Loucy (cell line): ENCODE measurements around the gene GTF2E1.

Experiments
- H2AFZ ChIP-seq: fragments of 200-600 bp; sonication (generic); 2 replicates; pipeline ENCODE4 v1.6.0; 2016; ENCODE audit warnings: antibody characterized with exemption, mild to moderate bottlenecking, low read length, moderate library complexity
- H3F3A ChIP-seq: fragments of 200-600 bp; 2 replicates; pipeline ENCODE4 v1.6.0; 2016; ENCODE audit warnings: antibody characterized with exemption, low read depth, mild to moderate bottlenecking
- H3K27me3 ChIP-seq: fragments of 200-600 bp; sonication (generic); 2 replicates; pipeline ENCODE4 v1.6.1; 2014; ENCODE audit warnings: low read length, mild to moderate bottlenecking; ENCODE audit not compliant: insufficient read depth, poor library complexity, severe bottlenecking
- H3K36me3 ChIP-seq: fragments of 200-600 bp; sonication (generic); 2 replicates; pipeline ENCODE4 v1.6.1; 2016; ENCODE audit warnings: low read length; ENCODE audit not compliant: insufficient read depth
- H3K4me1 ChIP-seq: fragments of 200-600 bp; sonication (generic); 2 replicates; pipeline ENCODE4 v1.5.1; 2014; ENCODE audit warnings: low read length, mild to moderate bottlenecking; ENCODE audit not compliant: insufficient read depth, poor library complexity, severe bottlenecking
- H3K4me2 ChIP-seq: fragments of 200-600 bp; sonication (generic); 2 replicates; pipeline ENCODE4 v1.6.0; 2014; ENCODE audit warnings: antibody characterized with exemption, low read length, low read depth, mild to moderate bottlenecking; ENCODE audit not compliant: poor library complexity, severe bottlenecking
- H3K4me3 ChIP-seq: fragments of 200-600 bp; sonication (generic); 2 replicates; pipeline ENCODE4 v1.5.1; 2014; ENCODE audit warnings: low read length, mild to moderate bottlenecking, mixed read lengths; ENCODE audit not compliant: poor library complexity, severe bottlenecking
- H3K79me2 ChIP-seq: fragments of 200-600 bp; sonication (generic); 2 replicates; pipeline ENCODE4 v1.6.1; 2014; ENCODE audit warnings: low read length; ENCODE audit not compliant: insufficient read depth
- H3K9ac ChIP-seq: fragments of 200-600 bp; sonication (generic); 2 replicates; pipeline ENCODE4 v1.6.0; 2014; ENCODE audit warnings: mild to moderate bottlenecking, low read depth, low read length, moderate library complexity; ENCODE audit not compliant: poor library complexity, severe bottlenecking
- H3K9me2 ChIP-seq: fragments of 200-600 bp; sonication (generic); replicated peaks from 2 replicates; pipeline ENCODE4 v1.6.1; 2016; ENCODE audit warnings: low read depth, low read length, mixed read lengths
- H3K9me3 ChIP-seq: fragments of 200-600 bp; sonication (generic); 2 replicates; pipeline ENCODE4 v1.6.1; 2014; ENCODE audit warnings: mild to moderate bottlenecking, antibody characterized with exemption, low read length, low read depth; ENCODE audit not compliant: insufficient read depth
- H4K20me1 ChIP-seq: fragments of 200-600 bp; sonication (generic); 2 replicates; pipeline ENCODE4 v1.6.0; 2014; ENCODE audit warnings: antibody characterized with exemption, low read length, mild to moderate bottlenecking; ENCODE audit not compliant: insufficient read depth, poor library complexity, severe bottlenecking
- CTCF ChIP-seq: fragments of 200-600 bp; sonication (generic); conservative IDR thresholded peaks from 2 replicates; pipeline ENCODE4 v1.5.1; 2014; ENCODE audit warnings: mild to moderate bottlenecking, antibody characterized with exemption, low read length
- EZH2phosphoT487 ChIP-seq: fragments of 200-600 bp; IDR thresholded peaks from 2 replicates; pipeline ENCODE4 v1.6.1; 2018; ENCODE audit warnings: antibody characterized with exemption, mild to moderate bottlenecking, moderate library complexity, borderline replicate concordance

Gene GTF2E1

GRCh38 chr3:120742198-120742848, at the start of gene GTF2E1, which contains the start of gene RABL3:
Gene GTF2E1, plus strand, starts transcription at chr3:120742744. Its CDS starts 7,809 bp downstream, at chr3:120750553.
Gene RABL3, minus strand, starts transcription at chr3:120742516. Its CDS starts 9 bp downstream, at chr3:120742507.
- Histone ChIP-seq H3K36me3 (no peaks in the 10 kb centered on the region), H3K4me2 (peak within 1 kb of the TSS; percentile 88), H3K9ac (peak within 1 kb of the TSS; percentile 81), H3K9me3 (no peaks in the 10 kb centered on the region; the same call in 1 of the 2 replicates), H3K27me3 (no peaks in the 10 kb centered on the region), H3K79me2 (peaks cover 44% of the 10 kb centered on the region), H4K20me1 (peaks cover 6% of the 10 kb centered on the region), H3K4me3 (peak within 1 kb of the TSS; percentile 88), H3F3A (no peaks in the 10 kb centered on the region), H3K4me1 (peaks cover 22% of the 10 kb centered on the region), H2AFZ (peak within 1 kb of the TSS; percentile 92), H3K9me2 (no peaks in the 10 kb centered on the region)
- TF ChIP-seq CTCF = no peak
- no peak for TF ChIP-seq EZH2phosphoT487

GRCh38 chr3:120693439-120694171, 48.9 kb upstream of the GTF2E1 start:
- Histone ChIP-seq H3K27me3 (no peaks in the 10 kb centered on the region), H3K4me2 (no peak overlapping the region), H3K9me2 (no peaks in the 10 kb centered on the region), H3K9me3 (no peaks in the 10 kb centered on the region), H4K20me1 (no peaks in the 10 kb centered on the region), H3K36me3 (peaks cover 8% of the 10 kb centered on the region; the same call in 1 of the 2 replicates), H3K79me2 (no peaks in the 10 kb centered on the region), H3K4me3 (no peak overlapping the region), H2AFZ (no peak overlapping the region), H3K9ac (no peak overlapping the region), H3K4me1 (no peaks in the 10 kb centered on the region), H3F3A (no peaks in the 10 kb centered on the region)
- TF ChIP-seq EZH2phosphoT487 (no peak), CTCF (no peak)

- Histone ChIP-seq H3K4me2 (no peak overlapping the region), H3K36me3 (peaks cover 8% of the 10 kb centered on the region; the same call in 1 of the 2 replicates), H3K9me2 (no peaks in the 10 kb centered on the region), H3F3A (no peaks in the 10 kb centered on the region), H3K4me1 (no peaks in the 10 kb centered on the region), H3K9me3 (no peaks in the 10 kb centered on the region), H4K20me1 (no peaks in the 10 kb centered on the region), H2AFZ (no peak overlapping the region), H3K79me2 (no peaks in the 10 kb centered on the region), H3K4me3 (no peak overlapping the region), H3K9ac (no peak overlapping the region), H3K27me3 (no peaks in the 10 kb centered on the region)
- TF ChIP-seq CTCF (no peak), EZH2phosphoT487 (no peak)
Measured at GRCh38 chr3:120699333-120699732, 43.2 kb upstream of the GTF2E1 start.
